SK-N-SH treated with all-trans-retinoic acid at 6 μM for 48 hours (cell line): ENCODE data around the gene PLCB1.

Experiments
- ARNTL ChIP-seq: fragments of 450-650 bp; formaldehyde crosslinking; IDR thresholded peaks from 2 replicates; pipeline ENCODE4 v1.5.0; 2020; ENCODE audit warnings: low read depth, mild to moderate bottlenecking, moderate library complexity, borderline replicate concordance
- ESRRG ChIP-seq: fragments of 250-450 bp; sonication (Bioruptor Pico); IDR thresholded peaks from 2 replicates; pipeline ENCODE4 v1.6.1; 2021; ENCODE audit warnings: mild to moderate bottlenecking
- OSR1 ChIP-seq: fragments of 250-450 bp; sonication (Bioruptor Pico); IDR thresholded peaks from 2 replicates; pipeline ENCODE4 v1.8.0; 2022; ENCODE audit warnings: moderate library complexity, mild to moderate bottlenecking, inconsistent platforms
- ZC3H10 ChIP-seq: fragments of 250-450 bp; sonication (Bioruptor Pico); IDR thresholded peaks from 2 replicates; pipeline ENCODE4 v1.5.1; 2021; ENCODE audit warnings: mild to moderate bottlenecking, moderate library complexity
- ZFP30 ChIP-seq: fragments of 450-650 bp; formaldehyde crosslinking; IDR thresholded peaks from 2 replicates; pipeline ENCODE4 v1.5.0; 2022; ENCODE audit warnings: mild to moderate bottlenecking, moderate library complexity
- ZNF565 ChIP-seq: fragments of 450-650 bp; formaldehyde crosslinking; conservative IDR thresholded peaks from 2 replicates; pipeline ENCODE4 v1.5.0; 2020; ENCODE audit warnings: low read depth, mild to moderate bottlenecking, moderate library complexity
- TF ChIP-seq, protein P1 (sequence below): fragments of 250-450 bp; sonication (Bioruptor Pico); IDR thresholded peaks from 2 replicates; pipeline ENCODE4 v1.5.0; 2020; ENCODE audit warnings: mild to moderate bottlenecking, moderate library complexity
- TF ChIP-seq, protein P2 (sequence below): fragments of 250-450 bp; sonication (Bioruptor Pico); IDR thresholded peaks from 2 replicates; pipeline ENCODE4 v1.8.0; 2020; ENCODE audit warnings: mild to moderate bottlenecking, moderate library complexity, borderline replicate concordance

DNA sequence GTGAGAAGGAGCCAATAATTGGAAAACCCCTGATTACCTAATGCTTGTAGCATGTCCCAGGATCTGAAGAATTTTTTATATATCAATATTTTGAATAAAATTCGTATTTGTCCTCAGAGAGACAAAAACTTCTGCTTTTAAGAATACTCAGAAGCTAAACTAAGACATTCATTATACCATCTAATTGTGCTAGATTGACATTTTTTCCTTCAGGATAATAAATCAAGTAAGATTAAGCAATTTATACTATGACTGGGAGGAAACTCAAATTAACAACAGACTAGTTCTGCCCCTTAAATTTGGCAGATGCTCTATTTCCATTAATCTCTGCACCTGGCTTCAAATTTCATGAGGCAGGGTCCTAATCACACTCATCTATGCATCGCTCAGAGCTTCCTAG, 291.4 kb downstream of the PLCB1 start:
- TF ChIP-seq ARNTL (CRISPR knock-in tag): no peak
- no peak for TF ChIP-seq ESRRG (CRISPR knock-in tag)
- TF ChIP-seq OSR1 (CRISPR knock-in tag): no peak
- no peak for TF ChIP-seq ZNF565
- TF ChIP-seq, protein P1, sequence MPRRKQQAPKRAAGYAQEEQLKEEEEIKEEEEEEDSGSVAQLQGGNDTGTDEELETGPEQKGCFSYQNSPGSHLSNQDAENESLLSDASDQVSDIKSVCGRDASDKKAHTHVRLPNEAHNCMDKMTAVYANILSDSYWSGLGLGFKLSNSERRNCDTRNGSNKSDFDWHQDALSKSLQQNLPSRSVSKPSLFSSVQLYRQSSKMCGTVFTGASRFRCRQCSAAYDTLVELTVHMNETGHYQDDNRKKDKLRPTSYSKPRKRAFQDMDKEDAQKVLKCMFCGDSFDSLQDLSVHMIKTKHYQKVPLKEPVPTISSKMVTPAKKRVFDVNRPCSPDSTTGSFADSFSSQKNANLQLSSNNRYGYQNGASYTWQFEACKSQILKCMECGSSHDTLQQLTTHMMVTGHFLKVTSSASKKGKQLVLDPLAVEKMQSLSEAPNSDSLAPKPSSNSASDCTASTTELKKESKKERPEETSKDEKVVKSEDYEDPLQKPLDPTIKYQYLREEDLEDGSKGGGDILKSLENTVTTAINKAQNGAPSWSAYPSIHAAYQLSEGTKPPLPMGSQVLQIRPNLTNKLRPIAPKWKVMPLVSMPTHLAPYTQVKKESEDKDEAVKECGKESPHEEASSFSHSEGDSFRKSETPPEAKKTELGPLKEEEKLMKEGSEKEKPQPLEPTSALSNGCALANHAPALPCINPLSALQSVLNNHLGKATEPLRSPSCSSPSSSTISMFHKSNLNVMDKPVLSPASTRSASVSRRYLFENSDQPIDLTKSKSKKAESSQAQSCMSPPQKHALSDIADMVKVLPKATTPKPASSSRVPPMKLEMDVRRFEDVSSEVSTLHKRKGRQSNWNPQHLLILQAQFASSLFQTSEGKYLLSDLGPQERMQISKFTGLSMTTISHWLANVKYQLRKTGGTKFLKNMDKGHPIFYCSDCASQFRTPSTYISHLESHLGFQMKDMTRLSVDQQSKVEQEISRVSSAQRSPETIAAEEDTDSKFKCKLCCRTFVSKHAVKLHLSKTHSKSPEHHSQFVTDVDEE: no peak
- TF ChIP-seq, protein P2, sequence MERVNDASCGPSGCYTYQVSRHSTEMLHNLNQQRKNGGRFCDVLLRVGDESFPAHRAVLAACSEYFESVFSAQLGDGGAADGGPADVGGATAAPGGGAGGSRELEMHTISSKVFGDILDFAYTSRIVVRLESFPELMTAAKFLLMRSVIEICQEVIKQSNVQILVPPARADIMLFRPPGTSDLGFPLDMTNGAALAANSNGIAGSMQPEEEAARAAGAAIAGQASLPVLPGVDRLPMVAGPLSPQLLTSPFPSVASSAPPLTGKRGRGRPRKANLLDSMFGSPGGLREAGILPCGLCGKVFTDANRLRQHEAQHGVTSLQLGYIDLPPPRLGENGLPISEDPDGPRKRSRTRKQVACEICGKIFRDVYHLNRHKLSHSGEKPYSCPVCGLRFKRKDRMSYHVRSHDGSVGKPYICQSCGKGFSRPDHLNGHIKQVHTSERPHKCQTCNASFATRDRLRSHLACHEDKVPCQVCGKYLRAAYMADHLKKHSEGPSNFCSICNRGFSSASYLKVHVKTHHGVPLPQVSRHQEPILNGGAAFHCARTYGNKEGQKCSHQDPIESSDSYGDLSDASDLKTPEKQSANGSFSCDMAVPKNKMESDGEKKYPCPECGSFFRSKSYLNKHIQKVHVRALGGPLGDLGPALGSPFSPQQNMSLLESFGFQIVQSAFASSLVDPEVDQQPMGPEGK: no peak
- TF ChIP-seq ZC3H10 (CRISPR knock-in tag): no peak
- TF ChIP-seq ZFP30 (CRISPR knock-in tag): no peak
